Embryonic facial prominence (tissue), 1 donor: ENCODE data around the gene LTB4R2.

Experiments
- DNase-seq: peaks from one replicate; pipeline ENCODE4 v3.0.0-alpha.2; 2016; ENCODE audit errors: extremely low spot score

LTB4R2 gene, protein sequence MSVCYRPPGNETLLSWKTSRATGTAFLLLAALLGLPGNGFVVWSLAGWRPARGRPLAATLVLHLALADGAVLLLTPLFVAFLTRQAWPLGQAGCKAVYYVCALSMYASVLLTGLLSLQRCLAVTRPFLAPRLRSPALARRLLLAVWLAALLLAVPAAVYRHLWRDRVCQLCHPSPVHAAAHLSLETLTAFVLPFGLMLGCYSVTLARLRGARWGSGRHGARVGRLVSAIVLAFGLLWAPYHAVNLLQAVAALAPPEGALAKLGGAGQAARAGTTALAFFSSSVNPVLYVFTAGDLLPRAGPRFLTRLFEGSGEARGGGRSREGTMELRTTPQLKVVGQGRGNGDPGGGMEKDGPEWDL

GRCh38 chr14:24309538-24310264, at the start of gene LTB4R2:
LTB4R2 (plus strand) TSS chr14:24310140; CDS start chr14:24310665, 525 bp downstream.
- DNase-seq = no peak

DNA sequence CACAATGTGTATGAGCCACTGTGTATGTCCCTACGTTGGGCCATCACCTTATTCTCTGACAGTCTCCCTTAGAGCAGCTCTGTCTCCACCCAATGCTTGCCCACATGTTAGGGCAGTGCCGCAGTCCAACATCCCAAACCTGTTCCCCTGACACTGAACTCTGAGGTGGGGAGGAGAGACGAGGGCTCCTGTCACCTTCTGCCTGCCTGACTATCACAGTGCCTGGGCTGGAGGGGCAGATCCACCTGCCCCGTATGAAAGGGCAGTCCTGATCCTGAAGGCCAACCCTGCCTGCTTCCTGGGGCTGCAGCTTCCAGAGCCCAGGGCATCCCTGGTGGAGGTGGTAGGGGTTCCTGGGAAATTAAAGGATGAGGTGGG, 49.2 kb upstream of the LTB4R2 start:
- no peak for DNase-seq

DNA sequence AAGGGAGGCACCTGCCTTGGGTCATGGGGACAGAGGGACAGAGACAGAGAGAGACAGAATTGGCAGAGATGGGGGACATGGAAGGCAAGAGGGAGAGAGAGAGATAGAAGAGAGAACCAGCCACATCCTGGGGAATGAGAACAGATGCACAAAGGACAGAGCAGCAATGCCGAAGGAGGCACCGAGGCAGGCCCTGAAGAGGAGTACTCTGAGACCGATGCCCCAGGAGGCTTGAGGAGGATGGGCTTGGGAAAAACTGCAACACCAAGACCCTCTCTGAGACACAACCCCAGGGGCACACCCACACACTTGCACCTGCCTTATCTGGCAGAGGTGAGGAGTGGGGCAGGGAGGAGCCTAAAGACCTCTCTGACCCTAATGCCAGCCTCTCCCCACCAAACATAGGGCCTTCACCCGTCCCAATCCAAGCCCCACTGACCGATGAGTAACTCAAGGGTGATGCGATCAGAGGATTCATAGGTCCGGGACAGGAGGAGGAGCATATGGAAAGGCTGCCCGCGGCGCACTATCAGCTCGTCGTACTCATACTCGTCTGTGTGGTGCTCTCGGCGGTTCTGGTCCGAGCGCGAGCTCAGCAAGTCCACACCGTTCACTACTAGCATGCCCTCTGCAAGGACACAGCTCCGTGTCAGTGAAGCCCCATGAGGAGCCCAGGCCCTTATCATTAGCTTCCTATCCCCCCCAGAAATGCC, 48.5 kb upstream of the LTB4R2 start:
- no peak for DNase-seq

- DNase-seq = no peak
Observed at GRCh38 chr14:24261969-24262327, 48.0 kb upstream of the LTB4R2 start.

DNA sequence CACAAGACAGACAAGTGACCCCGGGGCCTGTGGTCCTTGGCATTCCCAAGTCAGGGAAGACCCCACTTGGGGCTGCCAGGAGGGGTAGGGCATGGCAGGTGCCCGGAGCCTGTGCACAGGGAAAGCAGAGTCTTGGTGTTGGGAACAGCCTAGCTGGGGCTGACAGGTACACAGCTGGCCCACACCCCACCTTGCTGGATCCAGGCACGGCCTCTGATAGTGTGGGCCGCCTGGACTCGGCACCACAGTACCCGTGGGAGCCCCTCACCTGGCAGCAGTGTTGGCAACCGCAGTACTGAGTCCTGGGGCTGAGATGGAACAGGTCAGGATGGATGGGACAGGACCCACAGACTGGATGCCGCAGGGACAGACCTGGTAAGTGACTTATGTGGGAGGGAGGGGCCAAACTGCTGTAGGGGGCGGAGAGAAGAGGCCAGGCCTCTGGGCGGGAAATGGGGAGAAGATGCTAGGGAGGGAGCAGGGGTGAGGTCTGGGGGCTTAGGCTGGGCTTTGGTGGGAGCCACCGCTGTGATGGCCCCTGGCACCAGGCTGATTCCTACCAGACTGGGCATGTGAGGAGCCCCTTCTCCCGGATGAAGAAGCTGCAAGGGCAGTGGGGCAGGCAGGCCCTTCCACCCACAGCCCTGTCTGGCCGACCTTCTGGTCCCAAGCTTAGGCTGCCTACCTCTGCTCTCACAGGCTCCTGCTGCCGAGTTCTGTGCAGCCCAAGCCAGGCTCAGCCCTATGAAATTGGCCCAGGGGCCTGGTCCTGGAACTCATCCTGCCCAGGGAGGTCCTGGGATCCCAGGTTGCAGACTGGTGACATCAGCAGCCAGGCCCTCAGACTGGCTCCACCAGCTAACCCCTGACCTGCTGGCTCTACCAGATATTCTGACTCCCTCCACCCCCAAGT, 46.9 kb upstream of the LTB4R2 start, which contains the start of gene TGM1:
Gene TGM1 (minus strand): TSS at position 357 of the 913 bp plus-strand sequence. CDS start 825 bp downstream, outside the sequence.
- DNase-seq = no peak

DNA sequence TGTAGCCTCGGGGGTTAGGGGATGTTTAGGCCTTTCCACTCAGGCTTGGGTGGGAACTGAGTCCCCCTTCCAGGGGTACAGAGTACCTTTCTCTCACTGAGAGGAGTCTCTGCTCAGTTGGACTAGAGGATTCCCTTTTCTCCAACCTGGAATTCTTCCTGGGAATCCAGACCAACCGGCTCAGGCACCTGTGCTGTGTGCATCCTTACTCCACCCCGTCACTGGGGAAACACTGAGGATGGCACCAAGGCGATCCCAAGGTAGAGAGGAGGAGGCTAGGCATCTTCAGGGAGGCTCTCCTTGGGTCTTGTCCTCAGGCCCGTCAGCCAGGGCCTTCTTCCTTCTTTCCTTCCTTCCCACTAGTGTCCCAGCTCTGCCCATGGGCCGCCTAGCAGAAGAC, 46.1 kb upstream of the LTB4R2 start:
- DNase-seq = no peak

DNA sequence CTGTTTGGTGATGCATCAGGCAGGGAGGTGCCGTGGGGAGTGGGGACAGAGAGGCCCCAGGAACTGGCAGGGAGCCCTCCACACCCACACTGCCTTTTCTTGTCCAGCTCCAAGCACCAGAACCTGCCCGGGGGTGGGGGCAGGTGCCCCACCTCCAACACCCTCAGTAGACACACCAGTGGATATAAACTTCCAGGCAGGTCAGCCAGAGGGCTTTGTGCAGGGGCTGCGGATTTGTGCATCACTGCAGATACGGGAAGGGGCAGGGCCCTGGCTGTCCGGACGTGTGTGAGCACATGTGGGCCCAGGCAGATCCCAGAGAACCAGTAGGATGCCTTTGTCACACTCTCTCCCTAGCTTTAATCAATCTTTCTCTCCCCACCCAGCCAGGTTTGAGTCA, 45.6 kb upstream of the LTB4R2 start:
- no peak for DNase-seq

GRCh38 chr14:24266344-24267244, 43.3 kb upstream of the LTB4R2 start:
- no peak for DNase-seq

- no peak for DNase-seq
Observed at GRCh38 chr14:24267516-24267915, 42.4 kb upstream of the LTB4R2 start.

GRCh38 chr14:24268225-24268624, 41.7 kb upstream of the LTB4R2 start:
- DNase-seq = no peak

GRCh38 chr14:24269368-24269767, 40.6 kb upstream of the LTB4R2 start:
- no peak for DNase-seq

- DNase-seq = no peak
Observed at GRCh38 chr14:24269910-24270536, 39.9 kb upstream of the LTB4R2 start.

DNA sequence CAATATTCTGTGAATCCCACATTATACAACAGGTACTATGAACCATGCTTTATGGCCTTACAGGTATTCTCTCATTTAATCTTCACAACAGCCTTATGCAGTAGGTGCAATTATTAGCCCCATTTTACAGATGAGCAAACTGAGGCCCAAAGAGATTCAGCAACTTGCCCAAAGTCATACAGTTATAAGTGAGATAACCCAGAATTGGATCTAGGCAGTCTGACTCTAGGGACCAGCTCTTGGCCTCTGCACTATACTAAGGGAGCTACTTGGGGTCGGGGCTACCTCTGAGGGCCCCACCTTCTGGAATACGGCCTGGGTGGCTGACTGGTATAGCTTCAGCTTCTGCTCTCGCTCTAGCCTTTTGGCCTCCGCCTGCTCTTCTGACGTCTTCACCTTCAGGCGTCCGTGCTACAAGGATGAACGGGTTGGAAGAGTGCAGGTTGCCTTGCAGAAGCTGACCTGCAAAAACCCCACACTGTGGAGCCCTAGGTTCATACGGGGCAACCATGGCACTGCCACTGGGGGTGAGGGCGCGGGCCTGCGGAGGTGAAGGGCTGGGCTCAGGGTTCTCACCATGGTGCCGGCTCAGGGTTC, 39.3 kb upstream of the LTB4R2 start:
- DNase-seq = no peak

DNA sequence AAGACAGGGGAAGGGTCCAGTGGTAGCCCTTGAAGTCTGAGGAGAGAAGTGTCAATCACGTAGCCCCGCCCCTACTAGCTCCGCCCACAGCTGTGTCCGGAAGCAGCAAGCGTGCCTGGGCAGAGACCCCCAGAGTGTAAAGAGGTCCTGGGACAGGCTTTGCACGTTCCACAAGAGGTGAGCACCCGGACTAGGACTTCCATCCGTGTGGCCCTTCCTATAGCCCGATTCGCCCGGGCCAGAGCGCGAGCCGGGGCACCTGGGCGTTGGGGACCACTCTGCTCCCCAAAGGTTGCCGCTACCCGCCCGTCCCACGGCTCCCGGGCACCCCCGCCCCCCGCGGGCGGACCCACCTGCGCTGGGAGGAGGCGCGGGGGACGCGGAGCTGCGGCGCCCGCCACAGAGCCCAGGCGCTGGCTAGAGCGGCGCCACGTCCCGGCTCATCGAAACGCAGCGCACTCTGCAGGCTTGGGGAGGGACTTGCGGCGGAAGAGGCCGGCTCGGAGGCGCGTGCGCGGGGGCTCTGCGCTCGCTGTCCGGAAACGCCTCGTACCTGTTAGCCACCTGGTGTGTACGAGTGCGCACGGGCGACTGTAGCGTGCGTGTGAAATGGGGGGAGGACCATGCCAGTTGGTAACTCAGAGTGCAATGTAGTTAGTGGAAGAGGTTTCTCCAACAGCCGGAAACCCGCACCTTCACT, 38.7 kb upstream of the LTB4R2 start, which contains the start of gene RABGGTA:
Gene RABGGTA (minus strand): TSS at position 464 of the 700 bp plus-strand sequence. CDS start 482 bp downstream, outside the sequence.
- peak; percentile 84 for DNase-seq

DNA sequence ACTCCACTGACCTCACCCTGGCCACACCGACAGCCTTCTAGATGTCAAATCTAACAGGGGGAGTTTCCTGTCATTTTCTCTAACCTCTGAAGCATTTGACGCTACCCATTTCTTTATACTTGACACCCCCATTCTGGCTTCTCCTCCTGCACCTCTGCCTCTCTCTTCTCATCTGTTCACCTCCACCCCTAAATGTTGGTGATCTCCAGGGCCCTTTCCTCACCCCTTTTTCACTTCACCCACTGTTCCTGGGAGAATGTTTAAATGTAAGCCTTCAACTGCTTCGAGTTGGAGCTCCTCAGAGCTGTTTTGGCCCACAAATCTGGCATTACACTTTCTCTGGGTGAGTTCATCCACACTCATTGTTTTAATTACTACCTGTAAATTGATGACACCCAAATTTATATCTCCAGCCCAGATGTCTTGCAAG, 38.1 kb upstream of the LTB4R2 start:
- DNase-seq = no peak

DNA sequence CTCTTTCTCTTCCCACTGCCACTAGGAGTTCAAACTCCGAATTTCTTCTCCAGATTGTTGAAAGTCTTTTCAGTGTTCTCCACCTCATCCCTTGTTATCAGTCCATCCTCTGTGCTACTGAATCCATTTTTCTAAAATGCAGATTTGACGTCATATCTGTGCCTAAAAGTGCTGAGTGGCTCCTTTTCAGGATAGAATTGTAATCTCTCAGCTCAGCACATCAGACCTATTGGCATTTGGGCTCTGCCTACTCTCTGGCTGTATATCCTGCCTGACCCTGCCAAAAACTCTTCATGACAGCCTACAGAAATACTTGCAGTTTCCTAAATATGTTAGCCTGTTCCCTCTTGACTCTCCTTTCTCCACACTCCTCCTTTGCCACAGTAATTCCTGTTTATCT, 37.5 kb upstream of the LTB4R2 start:
- no peak for DNase-seq

- no peak for DNase-seq
Observed at GRCh38 chr14:24273422-24273998, 36.4 kb upstream of the LTB4R2 start.

GRCh38 chr14:24274101-24274543, 35.8 kb upstream of the LTB4R2 start:
- DNase-seq = no peak
